ENCODE data around the gene LARGE1. TPM values are rescaled to one million over a fixed set of nuclear protein-coding genes. Genes with fewer than 3 reads are reported as not detected.
A peak's percentile ranks its signal among the peaks of the same experiment; 100 is the strongest.

LARGE1 gene
- total and polyA plus RNA-seq, 2 of the 13 experiments (the other 11 are each of a cell fraction or from before 2014, with no cell fraction given), result 8.4 to 11.0 TPM

GRCh38 chr22:33635766-33636165 is 284.5 kb downstream of the LARGE1 start:
- in situ Hi-C loops (cut with HindIII; ENCODE audit: extremely low pct_ligation_motif_present, low pct_unique_long_range_greater_than_20kb), result no loop called here
- peaks cover 8% of the 10 kb centered on the region; the same call in 1 of the 2 replicates for H3K4me1 ChIP-seq (ENCODE audit: insufficient read depth, low read length)

GRCh38 chr22:33631777-33632176 is 288.5 kb downstream of the LARGE1 start:
- intact Hi-C loops (cut with micrococcal nuclease; ENCODE audit: unreplicated experiment), result no loop called here
- DNase-seq (ENCODE audit: low spot score), result peak; percentile 27
- Histone ChIP-seq H3K9me3 (ENCODE audit: low read length) (no peaks in the 10 kb centered on the region), H3K79me2 (ENCODE audit: insufficient read depth, low read length) (no peaks in the 10 kb centered on the region), H3K4me1 (ENCODE audit: insufficient read depth, low read length) (peaks cover 8% of the 10 kb centered on the region; the same call in 1 of the 2 replicates), H3K9ac (ENCODE audit: insufficient read depth, low read depth, low read length) (no peak overlapping the region), H3K4me2 (ENCODE audit: low read depth, low read length) (no peak overlapping the region), H3K27me3 (ENCODE audit: control insufficient read depth in 1 of 2, insufficient read depth in 2 of 2, low read length in 2 of 2) (no peaks in the 10 kb centered on the region), H3K4me3 (replicated peaks in 1 of 3; ENCODE audit: insufficient read depth in 1 of 3, low read depth in 2 of 3, low read length in 3 of 3) (no peak overlapping the region), H3K36me3 (replicated peaks in 1 of 2; ENCODE audit: control insufficient read depth in 1 of 2, insufficient read depth in 2 of 2, low read length in 2 of 2) (no peaks in the 10 kb centered on the region), H3K27ac (ENCODE audit: extremely low read length, insufficient read depth, low read length) (no peak overlapping the region), H4K20me1 (ENCODE audit: insufficient read depth, low read length) (no peaks in the 10 kb centered on the region), H2AFZ (ENCODE audit: low read length) (no peak overlapping the region)
- no TSS peak for BruUV-seq (replicated peaks)
- no peak for FAIRE-seq
- in situ Hi-C loops (cut with HindIII; ENCODE audit: extremely low pct_ligation_motif_present, low pct_unique_long_range_greater_than_20kb), result no loop called here
- no peak for ATAC-seq
- ChIA-PET POLR2A (no interaction called here), CTCF (ENCODE audit: low intra/inter-chr PET ratio, low total read pairs) (no interaction called here)
- WGBS (ENCODE audit: low lambda C conversion rate), result 85% methylated on average over 9 of the region's 9 CpGs
- TF ChIP-seq KMT2B (CRISPR knock-in tag; IDR thresholded peaks at IDR 0.05) (no peak), ETS1 (CRISPR knock-in tag; IDR thresholded peaks at IDR 0.05) (no peak), TFAP4 (IDR thresholded peaks at IDR 0.05; ENCODE audit: borderline replicate concordance, low read depth) (no peak), ZMAT3 (CRISPR knock-in tag; conservative IDR thresholded peaks at IDR 0.05) (no peak), FIP1L1 (IDR thresholded peaks at IDR 0.05; ENCODE audit: borderline replicate concordance, insufficient read depth, low read depth, low read length) (no peak), ZBTB21 (CRISPR knock-in tag; IDR thresholded peaks at IDR 0.05) (0 out of 2 replicates have a peak, but pooled peaks have one; percentile 54), ZNF691 (CRISPR knock-in tag; IDR thresholded peaks at IDR 0.05; ENCODE audit: borderline replicate concordance, low read depth) (no peak), FOXJ3 (CRISPR knock-in tag; IDR thresholded peaks at IDR 0.05; ENCODE audit: borderline replicate concordance) (no peak), PPARG (CRISPR knock-in tag; conservative IDR thresholded peaks at IDR 0.05) (no peak), ZNF282 (IDR thresholded peaks at IDR 0.05; ENCODE audit: partially characterized antibody) (no peak), CREB1 (IDR thresholded peaks at IDR 0.05) (peak; percentile 57), CREB1 (CRISPR knock-in tag; IDR thresholded peaks at IDR 0.05) (no peak), CBFB (CRISPR knock-in tag; IDR thresholded peaks at IDR 0.05) (no peak), ZNF430 (CRISPR knock-in tag; IDR thresholded peaks at IDR 0.05) (no peak)
- TF ChIP-seq, protein P1, sequence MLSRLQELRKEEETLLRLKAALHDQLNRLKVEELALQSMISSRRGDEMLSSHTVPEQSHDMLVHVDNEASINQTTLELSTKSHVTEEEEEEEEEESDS (CRISPR knock-in tag; IDR thresholded peaks at IDR 0.05; ENCODE audit: borderline replicate concordance), result no peak

More at GRCh38 chr22:33635766-33636165, 284.5 kb downstream of the LARGE1 start:
- no peak overlapping the region for H3K4me3 ChIP-seq (replicated peaks in 1 of 3; ENCODE audit: insufficient read depth in 1 of 3, low read depth in 2 of 3, low read length in 3 of 3)
- intact Hi-C loops (cut with micrococcal nuclease; ENCODE audit: unreplicated experiment), result no loop called here
- ChIA-PET POLR2A (no interaction called here), CTCF (ENCODE audit: low intra/inter-chr PET ratio, low total read pairs) (no interaction called here)
- no peak overlapping the region for H3K9ac ChIP-seq (ENCODE audit: insufficient read depth, low read depth, low read length)
- no TSS peak for BruUV-seq (replicated peaks)
- no peak overlapping the region for H2AFZ ChIP-seq (ENCODE audit: low read length)
- whole genome bisulfite sequencing (ENCODE audit: low lambda C conversion rate), result 54% methylated on average over 2 of the region's 2 CpGs
- no peaks in the 10 kb centered on the region for H3K9me3 ChIP-seq (ENCODE audit: low read length)
- no peaks in the 10 kb centered on the region for H3K27me3 ChIP-seq (ENCODE audit: control insufficient read depth in 1 of 2, insufficient read depth in 2 of 2, low read length in 2 of 2)
- no peak for TF ChIP-seq ZNF44 (CRISPR knock-in tag; IDR thresholded peaks at IDR 0.05)
- H3K36me3 ChIP-seq (replicated peaks in 1 of 2; ENCODE audit: control insufficient read depth in 1 of 2, insufficient read depth in 2 of 2, low read length in 2 of 2), result no peaks in the 10 kb centered on the region
- H3K27ac ChIP-seq (ENCODE audit: extremely low read length, insufficient read depth, low read length), result no peak overlapping the region
- FAIRE-seq (no peak), DNase-seq (ENCODE audit: low spot score) (no peak), ATAC-seq (no peak)
- H3K79me2 ChIP-seq (ENCODE audit: insufficient read depth, low read length), result no peaks in the 10 kb centered on the region
- no peak overlapping the region for H3K4me2 ChIP-seq (ENCODE audit: low read depth, low read length)
- no peaks in the 10 kb centered on the region for H4K20me1 ChIP-seq (ENCODE audit: insufficient read depth, low read length)
